HepG2 (cell line): ENCODE data around the gene ZPR1. TPM values are rescaled to one million over a fixed set of nuclear protein-coding genes. Genes with fewer than 3 reads are reported as not detected.

Experiments used
- CEBPG ChIP-seq: IDR thresholded peaks from 2 replicates; pipeline ENCODE4 v1.6.1; 2016
- GZF1 ChIP-seq: sonication (generic); formaldehyde crosslinking; IDR thresholded peaks from 2 replicates; pipeline ENCODE4 v1.5.1; 2020; ENCODE audit warnings: mild to moderate bottlenecking, missing genetic modification reagents
- KDM2A ChIP-seq: sonication (generic); formaldehyde crosslinking; IDR thresholded peaks from 2 replicates; pipeline ENCODE4 v1.4.0; 2020; ENCODE audit warnings: low read depth, missing genetic modification reagents, borderline replicate concordance
- KDM5B ChIP-seq: sonication (generic); formaldehyde crosslinking; IDR thresholded peaks from 2 replicates; pipeline ENCODE4 v1.4.0; 2020; ENCODE audit warnings: missing genetic modification reagents, mild to moderate bottlenecking, borderline replicate concordance
- KLF15 ChIP-seq: sonication (generic); formaldehyde crosslinking; IDR thresholded peaks from 2 replicates; pipeline ENCODE4 v1.8.1; 2023; ENCODE audit warnings: borderline replicate concordance, mild to moderate bottlenecking, inconsistent platforms, missing genetic modification reagents, mixed read lengths
- MTA3 ChIP-seq: sonication (generic); formaldehyde crosslinking; IDR thresholded peaks from 2 replicates; pipeline ENCODE4 v1.4.0; 2020; ENCODE audit warnings: missing genetic modification reagents
- PHF20 ChIP-seq: sonication (generic); formaldehyde crosslinking; IDR thresholded peaks from 2 replicates; pipeline ENCODE4 v1.5.0; 2020; ENCODE audit warnings: mild to moderate bottlenecking, missing genetic modification reagents
- RFX1 ChIP-seq: fragments of 450-650 bp; IDR thresholded peaks from 2 replicates; pipeline ENCODE4 v1.6.1; 2017
- THYN1 ChIP-seq: sonication (generic); formaldehyde crosslinking; IDR thresholded peaks from 2 replicates; pipeline ENCODE4 v1.8.1; 2023; ENCODE audit warnings: low read depth, mild to moderate bottlenecking, moderate library complexity, missing genetic modification reagents, borderline replicate concordance
- ZFP1 ChIP-seq: IDR thresholded peaks from 2 replicates; pipeline ENCODE4 v1.6.1; 2016
- ZNF180 ChIP-seq: sonication (generic); formaldehyde crosslinking; IDR thresholded peaks from 2 replicates; pipeline ENCODE4 v1.4.0; 2020; ENCODE audit warnings: low read depth, missing genetic modification reagents, borderline replicate concordance
- ZNF256 ChIP-seq: sonication (generic); formaldehyde crosslinking; conservative IDR thresholded peaks from 2 replicates; pipeline ENCODE4 v1.4.0; 2020; ENCODE audit warnings: missing genetic modification reagents
- ZNF451 ChIP-seq: sonication (generic); formaldehyde crosslinking; IDR thresholded peaks from 2 replicates; pipeline ENCODE4 v1.5.0; 2020; ENCODE audit warnings: mild to moderate bottlenecking, missing genetic modification reagents
- ZNF724P ChIP-seq: sonication (generic); formaldehyde crosslinking; IDR thresholded peaks from 2 replicates; pipeline ENCODE4 v1.8.0; 2022; ENCODE audit warnings: missing genetic modification reagents, borderline replicate concordance
- ZNF780A ChIP-seq: sonication (generic); formaldehyde crosslinking; IDR thresholded peaks from 2 replicates; pipeline ENCODE4 v1.8.0; 2022; ENCODE audit warnings: mild to moderate bottlenecking, missing genetic modification reagents, moderate library complexity
- polyA plus RNA-seq, 8 experiments: library from polyadenylated mRNA; depleted of rRNA in 3 of 8; stranded (reverse) in 7 of 8; unstranded in 1 of 8; fragments of >200 nt; fragmentation: Illumina TruSeq in 4 of 8; extraction: Trizol in 4 of 8; gene quantifications; 2 replicates each; pipeline versions ENCODE4 v1.2.1 to v1.2.3, GENCODE V29; 2011 to 2016; ENCODE audit warnings: low read depth in 4 of 8, missing spikeins in 1 of 8, mixed read lengths in 1 of 8; ENCODE audit not compliant: insufficient read depth in 1 of 8
- total RNA-seq, 5 experiments: library from RNA; depleted of rRNA; stranded (reverse); fragments of >200 nt; fragmentation: Illumina TruSeq; extraction: Trizol; gene quantifications; 2 replicates each; pipeline ENCODE4 v1.2.3, GENCODE V29; 2016; ENCODE audit warnings: low read depth in 1 of 5
- TF ChIP-seq, protein P1 (sequence below): fragments of 450-650 bp; IDR thresholded peaks from 2 replicates; pipeline ENCODE4 v1.6.1; 2017
- TF ChIP-seq, protein P2 (sequence below): sonication (generic); formaldehyde crosslinking; IDR thresholded peaks from 2 replicates; pipeline ENCODE4 v1.8.0; 2022; ENCODE audit warnings: mild to moderate bottlenecking, missing genetic modification reagents
- TF ChIP-seq, protein P3 (sequence below): sonication (generic); formaldehyde crosslinking; IDR thresholded peaks from 2 replicates; pipeline ENCODE4 v1.5.0; 2020; ENCODE audit warnings: missing genetic modification reagents
- TF ChIP-seq, protein P4 (sequence below): sonication (generic); formaldehyde crosslinking; conservative IDR thresholded peaks from 2 replicates; pipeline ENCODE4 v1.4.0; 2020; ENCODE audit warnings: mild to moderate bottlenecking, missing genetic modification reagents, moderate library complexity
- TF ChIP-seq, protein P5 (sequence below): sonication (generic); formaldehyde crosslinking; conservative IDR thresholded peaks from 2 replicates; pipeline ENCODE4 v1.4.0; 2020; ENCODE audit warnings: missing genetic modification reagents

Gene ZPR1
- total and polyA plus RNA-seq, 2 of the 13 experiments (the other 11 are each of a cell fraction or from before 2014, with no cell fraction given) = 40.0 to 79.3 TPM

DNA sequence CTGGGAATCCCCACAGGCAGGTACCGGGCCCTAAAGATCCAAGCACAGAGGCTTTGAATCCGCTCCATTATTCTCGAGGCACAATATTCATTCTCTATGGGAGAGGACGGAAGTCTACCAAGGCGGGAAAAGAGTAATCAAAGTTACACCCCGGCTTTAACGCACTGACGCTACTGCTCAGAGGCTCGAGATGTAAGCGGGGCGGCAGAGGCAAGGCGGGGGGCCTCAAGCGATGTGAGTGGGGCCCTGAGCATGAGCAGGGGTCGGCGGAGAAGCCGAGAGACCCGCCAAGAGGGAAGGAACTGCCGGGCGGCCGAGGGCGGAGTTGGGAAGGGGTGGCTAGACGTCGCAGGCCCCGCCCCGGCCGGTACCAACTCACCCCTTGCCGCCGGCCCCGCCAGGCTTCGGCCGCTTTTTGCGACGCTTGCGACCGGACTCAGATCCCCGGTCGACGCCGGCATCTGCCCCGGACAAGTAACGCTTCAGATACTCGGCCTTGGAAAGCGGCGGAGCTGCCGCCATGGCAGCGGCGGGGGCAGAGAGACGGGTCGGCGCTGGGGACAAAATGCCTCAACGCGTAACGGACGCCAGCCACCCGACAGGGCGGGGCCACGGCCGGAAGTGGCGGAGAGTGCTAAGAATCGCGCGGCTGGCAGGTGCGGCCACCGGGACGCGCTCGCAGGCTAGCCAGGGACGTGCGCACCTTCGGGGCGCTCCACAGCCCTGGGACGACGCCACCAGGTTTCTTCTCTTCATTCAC is 15.2 kb downstream of the ZPR1 start, which contains the start of gene BUD13 (continued):
- peak; percentile 39; the same call in 1 of the 2 replicates for TF ChIP-seq ZNF451 (CRISPR knock-in tag)
- TF ChIP-seq CEBPG (CRISPR knock-in tag) = peak; percentile 49; the same call in 1 of the 2 replicates
- no peak for TF ChIP-seq THYN1 (CRISPR knock-in tag)
- TF ChIP-seq MTA3 (CRISPR knock-in tag) = no peak
- peak; percentile 86; the same call in 1 of the 2 replicates for TF ChIP-seq ZNF724P (CRISPR knock-in tag)
- 0 out of 2 replicates have a peak, but pooled peaks have one; percentile 44 for TF ChIP-seq ZNF180 (CRISPR knock-in tag)
- TF ChIP-seq, protein P1, sequence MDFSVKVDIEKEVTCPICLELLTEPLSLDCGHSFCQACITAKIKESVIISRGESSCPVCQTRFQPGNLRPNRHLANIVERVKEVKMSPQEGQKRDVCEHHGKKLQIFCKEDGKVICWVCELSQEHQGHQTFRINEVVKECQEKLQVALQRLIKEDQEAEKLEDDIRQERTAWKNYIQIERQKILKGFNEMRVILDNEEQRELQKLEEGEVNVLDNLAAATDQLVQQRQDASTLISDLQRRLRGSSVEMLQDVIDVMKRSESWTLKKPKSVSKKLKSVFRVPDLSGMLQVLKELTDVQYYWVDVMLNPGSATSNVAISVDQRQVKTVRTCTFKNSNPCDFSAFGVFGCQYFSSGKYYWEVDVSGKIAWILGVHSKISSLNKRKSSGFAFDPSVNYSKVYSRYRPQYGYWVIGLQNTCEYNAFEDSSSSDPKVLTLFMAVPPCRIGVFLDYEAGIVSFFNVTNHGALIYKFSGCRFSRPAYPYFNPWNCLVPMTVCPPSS = no peak
- 0 out of 2 replicates have a peak, but pooled peaks have one; percentile 74 for TF ChIP-seq ZFP1 (CRISPR knock-in tag)
- TF ChIP-seq GZF1 (CRISPR knock-in tag) = no peak
- TF ChIP-seq ZNF780A (CRISPR knock-in tag) = no peak
- TF ChIP-seq, protein P2, sequence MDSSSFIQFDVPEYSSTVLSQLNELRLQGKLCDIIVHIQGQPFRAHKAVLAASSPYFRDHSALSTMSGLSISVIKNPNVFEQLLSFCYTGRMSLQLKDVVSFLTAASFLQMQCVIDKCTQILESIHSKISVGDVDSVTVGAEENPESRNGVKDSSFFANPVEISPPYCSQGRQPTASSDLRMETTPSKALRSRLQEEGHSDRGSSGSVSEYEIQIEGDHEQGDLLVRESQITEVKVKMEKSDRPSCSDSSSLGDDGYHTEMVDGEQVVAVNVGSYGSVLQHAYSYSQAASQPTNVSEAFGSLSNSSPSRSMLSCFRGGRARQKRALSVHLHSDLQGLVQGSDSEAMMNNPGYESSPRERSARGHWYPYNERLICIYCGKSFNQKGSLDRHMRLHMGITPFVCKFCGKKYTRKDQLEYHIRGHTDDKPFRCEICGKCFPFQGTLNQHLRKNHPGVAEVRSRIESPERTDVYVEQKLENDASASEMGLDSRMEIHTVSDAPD (CRISPR knock-in tag) = peak; percentile 83
- peak; percentile 96; the same call in 1 of the 2 replicates for TF ChIP-seq KDM5B
- TF ChIP-seq KLF15 (CRISPR knock-in tag) = no peak; the same call in 1 of the 2 replicates
- TF ChIP-seq, protein P3, sequence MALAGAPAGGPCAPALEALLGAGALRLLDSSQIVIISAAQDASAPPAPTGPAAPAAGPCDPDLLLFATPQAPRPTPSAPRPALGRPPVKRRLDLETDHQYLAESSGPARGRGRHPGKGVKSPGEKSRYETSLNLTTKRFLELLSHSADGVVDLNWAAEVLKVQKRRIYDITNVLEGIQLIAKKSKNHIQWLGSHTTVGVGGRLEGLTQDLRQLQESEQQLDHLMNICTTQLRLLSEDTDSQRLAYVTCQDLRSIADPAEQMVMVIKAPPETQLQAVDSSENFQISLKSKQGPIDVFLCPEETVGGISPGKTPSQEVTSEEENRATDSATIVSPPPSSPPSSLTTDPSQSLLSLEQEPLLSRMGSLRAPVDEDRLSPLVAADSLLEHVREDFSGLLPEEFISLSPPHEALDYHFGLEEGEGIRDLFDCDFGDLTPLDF (CRISPR knock-in tag) = peak; percentile 89
- TF ChIP-seq, protein P4, sequence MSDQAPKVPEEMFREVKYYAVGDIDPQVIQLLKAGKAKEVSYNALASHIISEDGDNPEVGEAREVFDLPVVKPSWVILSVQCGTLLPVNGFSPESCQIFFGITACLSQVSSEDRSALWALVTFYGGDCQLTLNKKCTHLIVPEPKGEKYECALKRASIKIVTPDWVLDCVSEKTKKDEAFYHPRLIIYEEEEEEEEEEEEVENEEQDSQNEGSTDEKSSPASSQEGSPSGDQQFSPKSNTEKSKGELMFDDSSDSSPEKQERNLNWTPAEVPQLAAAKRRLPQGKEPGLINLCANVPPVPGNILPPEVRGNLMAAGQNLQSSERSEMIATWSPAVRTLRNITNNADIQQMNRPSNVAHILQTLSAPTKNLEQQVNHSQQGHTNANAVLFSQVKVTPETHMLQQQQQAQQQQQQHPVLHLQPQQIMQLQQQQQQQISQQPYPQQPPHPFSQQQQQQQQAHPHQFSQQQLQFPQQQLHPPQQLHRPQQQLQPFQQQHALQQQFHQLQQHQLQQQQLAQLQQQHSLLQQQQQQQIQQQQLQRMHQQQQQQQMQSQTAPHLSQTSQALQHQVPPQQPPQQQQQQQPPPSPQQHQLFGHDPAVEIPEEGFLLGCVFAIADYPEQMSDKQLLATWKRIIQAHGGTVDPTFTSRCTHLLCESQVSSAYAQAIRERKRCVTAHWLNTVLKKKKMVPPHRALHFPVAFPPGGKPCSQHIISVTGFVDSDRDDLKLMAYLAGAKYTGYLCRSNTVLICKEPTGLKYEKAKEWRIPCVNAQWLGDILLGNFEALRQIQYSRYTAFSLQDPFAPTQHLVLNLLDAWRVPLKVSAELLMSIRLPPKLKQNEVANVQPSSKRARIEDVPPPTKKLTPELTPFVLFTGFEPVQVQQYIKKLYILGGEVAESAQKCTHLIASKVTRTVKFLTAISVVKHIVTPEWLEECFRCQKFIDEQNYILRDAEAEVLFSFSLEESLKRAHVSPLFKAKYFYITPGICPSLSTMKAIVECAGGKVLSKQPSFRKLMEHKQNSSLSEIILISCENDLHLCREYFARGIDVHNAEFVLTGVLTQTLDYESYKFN = peak; percentile 53; the same call in 1 of the 2 replicates
- TF ChIP-seq, protein P5, sequence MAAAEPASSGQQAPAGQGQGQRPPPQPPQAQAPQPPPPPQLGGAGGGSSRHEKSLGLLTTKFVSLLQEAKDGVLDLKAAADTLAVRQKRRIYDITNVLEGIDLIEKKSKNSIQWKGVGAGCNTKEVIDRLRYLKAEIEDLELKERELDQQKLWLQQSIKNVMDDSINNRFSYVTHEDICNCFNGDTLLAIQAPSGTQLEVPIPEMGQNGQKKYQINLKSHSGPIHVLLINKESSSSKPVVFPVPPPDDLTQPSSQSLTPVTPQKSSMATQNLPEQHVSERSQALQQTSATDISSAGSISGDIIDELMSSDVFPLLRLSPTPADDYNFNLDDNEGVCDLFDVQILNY (CRISPR knock-in tag) = no peak; the same call in 1 of the 2 replicates
- TF ChIP-seq ZNF256 (CRISPR knock-in tag) = 0 out of 2 replicates have a peak, but pooled peaks have one; percentile 50
- peak; percentile 56; the same call in 1 of the 2 replicates for TF ChIP-seq RFX1
- TF ChIP-seq KDM2A (CRISPR knock-in tag) = peak; percentile 98
- peak; percentile 88 for TF ChIP-seq PHF20
